HCT116 (cell line): Measurements from ENCODE around the gene CCBE1. TPM values are rescaled to one million over a fixed set of nuclear protein-coding genes. Genes with fewer than 3 reads are reported as not detected.

ENCODE experiments used
- ATAC-seq: fragments of 200-7000 bp; cut with Tn5 transposase; 2 replicates; pipeline ENCODE4 v1.9.1; 2020; ENCODE audit warnings: mild to moderate bottlenecking, moderate library complexity
- BruUV-seq: library from RNA; stranded (reverse); fragments of 400-500 nt; replicated peaks from 2 replicates; lab custom pipeline; 2021; lab: Mats Ljungman, UMichigan
- CTCF ChIA-PET: fragments of 300-600 bp; sonication (Branson Sonifier 250); formaldehyde crosslinking; loops from one replicate; lab custom pipeline; 2021; ENCODE audit warnings: antibody characterized with exemption; lab: Charles Lee
- POLR2A ChIA-PET: fragments of 300-600, 350-600 bp; sonication (Branson Sonifier 250); formaldehyde crosslinking; loops from one replicate; lab custom pipeline; 2021; ENCODE audit warnings: antibody characterized with exemption; lab: Charles Lee
- RAD21 ChIA-PET, 2 experiments: fragments of 300-600 bp; sonication (Branson Sonifier 250); formaldehyde crosslinking; loops; one replicate each; lab custom pipeline; 2023; ENCODE audit warnings: low total read pairs in 2 of 2; ENCODE audit not compliant: uncharacterized antibody in 2 of 2, unreplicated experiment in 2 of 2, low non-redundant PET in 1 of 2; lab: Charles Lee
- DNase-seq: peaks from one replicate; pipeline ENCODE4 v3.0.0-alpha.2; 2010; ENCODE audit warnings: low read depth, low spot score
- H2AFZ ChIP-seq: fragments of 200-600 bp; shearing (Covaris generic), sonication (generic); 2 replicates; pipeline ENCODE4 v1.6.1; 2017; ENCODE audit warnings: low read depth, mixed run types, mixed read lengths, antibody characterized with exemption, low read length; ENCODE audit not compliant: poor library complexity, severe bottlenecking
- H3K27ac ChIP-seq: 2 replicates; pipeline ENCODE4 v1.5.1; 2012; ENCODE audit warnings: low read depth, low read length
- H3K27me3 ChIP-seq: fragments of 200-600 bp; sonication (generic); 2 replicates; pipeline ENCODE4 v1.6.1; 2016; ENCODE audit warnings: mixed run types, low read length, mixed read lengths; ENCODE audit not compliant: insufficient read depth
- H3K36me3 ChIP-seq, 2 experiments: fragments of 200-500 bp in 1 of 2; fragments of 200-600 bp in 1 of 2; sonication (Bioruptor generic) in 1 of 2; sonication (generic) in 1 of 2; 2 replicates each; pipeline versions ENCODE4 v1.5.1 to v1.6.1; 2014 to 2016; ENCODE audit warnings: low read length in 2 of 2, inconsistent platforms in 1 of 2, mixed read lengths in 1 of 2, mixed run types in 1 of 2; ENCODE audit not compliant: insufficient read depth in 2 of 2, control insufficient read depth in 1 of 2
- H3K4me1 ChIP-seq, 2 experiments: fragments of 200-600 bp in 1 of 2; sonication (generic) in 1 of 2; 2 replicates each; pipeline versions ENCODE4 v1.5.1 to v1.6.1; 2012 to 2017; ENCODE audit warnings: low read length in 2 of 2, inconsistent platforms in 1 of 2, mild to moderate bottlenecking in 1 of 2, mixed read lengths in 1 of 2, mixed run types in 1 of 2, moderate library complexity in 1 of 2; ENCODE audit not compliant: insufficient read depth in 2 of 2, control insufficient read depth in 1 of 2
- H3K4me2 ChIP-seq: fragments of 200-600 bp; sonication (generic); 2 replicates; pipeline ENCODE4 v1.6.1; 2017; ENCODE audit warnings: mixed run types, low read length, mixed read lengths
- H3K4me3 ChIP-seq, 2 experiments: fragments of 200-600 bp in 1 of 2; sonication (generic) in 1 of 2; replicated peaks in 1 of 2; 2 replicates each; pipeline ENCODE4 v1.5.1; 2011 to 2016; ENCODE audit warnings: low read length in 2 of 2, control low read depth in 1 of 2, low read depth in 1 of 2, mild to moderate bottlenecking in 1 of 2, mixed read lengths in 1 of 2, mixed run types in 1 of 2
- H3K79me2 ChIP-seq: fragments of 200-600 bp; sonication (generic); 2 replicates; pipeline ENCODE4 v1.6.1; 2017; ENCODE audit warnings: mild to moderate bottlenecking, mixed run types, low read length, moderate library complexity, mixed read lengths; ENCODE audit not compliant: insufficient read depth
- H3K9ac ChIP-seq: fragments of 200-600 bp; sonication (generic); 2 replicates; pipeline ENCODE4 v1.6.1; 2016; ENCODE audit warnings: low read length, mixed read lengths
- H3K9me2 ChIP-seq: fragments of 200-600 bp; sonication (generic), shearing (Covaris generic); 2 replicates; pipeline ENCODE4 v1.6.1; 2017; ENCODE audit warnings: mixed run types, mild to moderate bottlenecking, moderate library complexity; ENCODE audit not compliant: insufficient read depth
- H3K9me3 ChIP-seq, 2 experiments: fragments of 200-500 bp in 1 of 2; fragments of 200-600 bp in 1 of 2; sonication (Bioruptor generic) in 1 of 2; sonication (generic) in 1 of 2; 2 replicates each; pipeline ENCODE4 v1.6.1; 2014 to 2017; ENCODE audit warnings: low read length in 2 of 2, mixed read lengths in 2 of 2, inconsistent platforms in 1 of 2, low read depth in 1 of 2, mild to moderate bottlenecking in 1 of 2, mixed run types in 1 of 2, moderate library complexity in 1 of 2; ENCODE audit not compliant: control insufficient read depth in 1 of 2, insufficient read depth in 1 of 2
- H4K20me1 ChIP-seq: fragments of 200-600 bp; sonication (generic), shearing (Covaris generic); 2 replicates; pipeline ENCODE4 v1.6.1; 2017; ENCODE audit warnings: mixed run types, mild to moderate bottlenecking, moderate library complexity; ENCODE audit not compliant: insufficient read depth
- CTCF ChIP-seq, 3 experiments: fragments of 200-600 bp in 1 of 3; sonication (generic) in 1 of 3; IDR thresholded peaks in 2 of 3; conservative IDR thresholded peaks in 1 of 3; 2 replicates each; pipeline ENCODE4 v1.5.1; 2012 to 2017; ENCODE audit warnings: low read depth in 2 of 3, low read length in 2 of 3, antibody characterized with exemption in 1 of 3, borderline replicate concordance in 1 of 3, control low read depth in 1 of 3, mild to moderate bottlenecking in 1 of 3, mixed read lengths in 1 of 3, mixed run types in 1 of 3, moderate library complexity in 1 of 3; ENCODE audit not compliant: insufficient read depth in 1 of 3
- ELF1 ChIP-seq: IDR thresholded peaks from 2 replicates; pipeline ENCODE4 v1.6.1; 2012; ENCODE audit warnings: low read depth, borderline replicate concordance
- FOSL1 ChIP-seq: IDR thresholded peaks from 2 replicates; pipeline ENCODE4 v1.6.1; 2012; ENCODE audit warnings: low read depth
- JUND ChIP-seq: IDR thresholded peaks from 2 replicates; pipeline ENCODE4 v1.6.1; 2012
- MAX ChIP-seq: IDR thresholded peaks from 2 replicates; pipeline ENCODE4 v1.6.1; 2012
- REST ChIP-seq: IDR thresholded peaks from 2 replicates; pipeline ENCODE4 v1.6.1; 2012; ENCODE audit warnings: low read depth
- SP1 ChIP-seq: IDR thresholded peaks from 2 replicates; pipeline ENCODE4 v1.6.1; 2012; ENCODE audit warnings: low read depth
- SRF ChIP-seq: IDR thresholded peaks from 2 replicates; pipeline ENCODE4 v1.6.1; 2012; ENCODE audit warnings: low read depth
- YY1 ChIP-seq: IDR thresholded peaks from 2 replicates; pipeline ENCODE4 v1.6.1; 2011; ENCODE audit warnings: low read length, low read depth, moderate library complexity, mild to moderate bottlenecking; ENCODE audit not compliant: insufficient replicate concordance; ENCODE audit errors: extremely low read depth
- ZNF274 ChIP-seq: fragments of 200-500 bp; sonication (Bioruptor generic); IDR thresholded peaks from 2 replicates; pipeline ENCODE4 v1.6.1; 2014; ENCODE audit warnings: mild to moderate bottlenecking, low read depth, low read length, inconsistent platforms
- intact Hi-C: fragments of 100-400 bp; cut with micrococcal nuclease; formaldehyde crosslinking; loops from 2 replicates; pipeline ENCODE4 v1.10.0; 2022
- total RNA-seq: library from RNA; stranded (reverse); gene quantifications from one replicate; pipeline ENCODE4 v1.2.1, GENCODE V29; 2021; ENCODE audit not compliant: unreplicated experiment

The CCBE1 gene
- total RNA-seq, 1 experiment from 2014 or later = 0.84 TPM

GRCh38 chr18:59419386-59419785 is 277.8 kb downstream of the CCBE1 start:
- Histone ChIP-seq H3K9me2 (no peaks in the 10 kb centered on the region), H2AFZ (no peak overlapping the region), H3K79me2 (no peaks in the 10 kb centered on the region), H3K36me3 (no peaks in the 10 kb centered on the region), H3K4me3 (no peak overlapping the region), H4K20me1 (no peaks in the 10 kb centered on the region), H3K4me2 (no peak overlapping the region), H3K9ac (no peak overlapping the region), H3K27me3 (peaks cover 13% of the 10 kb centered on the region), H3K27ac (no peak overlapping the region), H3K9me3 (no peaks in the 10 kb centered on the region), H3K4me1 (no peaks in the 10 kb centered on the region)
- ChIA-PET POLR2A (no interaction called here), RAD21 (no interaction called here)
- DNase-seq = no peak
- ATAC-seq = no peak
- intact Hi-C loops = no loop called here
- BruUV-seq = no TSS peak
- TF ChIP-seq ZNF274 (no peak), FOSL1 (no peak), CTCF (IDR thresholded peaks at IDR 0.05 in 2 of 3, conservative IDR thresholded peaks at IDR 0.05 in 1 of 3; ENCODE audit: borderline replicate concordance in 1 of 3, insufficient read depth in 1 of 3, low read depth in 2 of 3, low read length in 2 of 3) (no peak), SP1 (no peak), MAX (no peak), SRF (no peak), JUND (no peak), ELF1 (no peak), YY1 (no peak), REST (no peak)
- TF ChIP-seq, all 23 proteins: peak for 0
- CTCF ChIA-PET = no interaction called here
